ENCODE measurements around the gene RSPH1.

RSPH1 gene

GRCh38 chr21:42446531-42446930 lies 49.5 kb downstream of the RSPH1 start:
- no peaks in the 10 kb centered on the region for H4K20me1 ChIP-seq (ENCODE audit: insufficient read depth, low read length, poor library complexity, severe bottlenecking)
- H3K4me1 ChIP-seq (ENCODE audit: insufficient read depth, low read length, poor library complexity, severe bottlenecking), result peaks cover 42% of the 10 kb centered on the region
- no peak overlapping the region for H3K4me2 ChIP-seq (ENCODE audit: low read depth, low read length, poor library complexity, severe bottlenecking)
- no peak for TF ChIP-seq CTCF (conservative IDR thresholded peaks at IDR 0.05; ENCODE audit: low read length)
- no peaks in the 10 kb centered on the region for H3K9me2 ChIP-seq (replicated peaks; ENCODE audit: low read depth, low read length)
- H3K9me3 ChIP-seq (ENCODE audit: insufficient read depth, low read depth, low read length), result no peaks in the 10 kb centered on the region
- no peaks in the 10 kb centered on the region for H3K27me3 ChIP-seq (ENCODE audit: insufficient read depth, low read length, poor library complexity, severe bottlenecking)
- H3F3A ChIP-seq (ENCODE audit: low read depth), result no peaks in the 10 kb centered on the region
- peaks cover 12% of the 10 kb centered on the region; the same call in 1 of the 2 replicates for H3K79me2 ChIP-seq (ENCODE audit: insufficient read depth, low read length)
- no peaks in the 10 kb centered on the region; the same call in 1 of the 2 replicates for H3K36me3 ChIP-seq (ENCODE audit: insufficient read depth, low read length)
- no peak overlapping the region for H3K9ac ChIP-seq (ENCODE audit: low read depth, low read length, poor library complexity, severe bottlenecking)
- no peak overlapping the region for H2AFZ ChIP-seq (ENCODE audit: low read length)
- H3K4me3 ChIP-seq (ENCODE audit: low read length, poor library complexity, severe bottlenecking), result no peak overlapping the region

GRCh38 chr21:42445311-42445710 lies 50.7 kb downstream of the RSPH1 start:
- Histone ChIP-seq H3K4me3 (ENCODE audit: low read length, poor library complexity, severe bottlenecking) (no peak overlapping the region), H3K4me1 (ENCODE audit: insufficient read depth, low read length, poor library complexity, severe bottlenecking) (peaks cover 31% of the 10 kb centered on the region), H3F3A (ENCODE audit: low read depth) (no peaks in the 10 kb centered on the region), H3K9me3 (ENCODE audit: insufficient read depth, low read depth, low read length) (no peaks in the 10 kb centered on the region), H4K20me1 (ENCODE audit: insufficient read depth, low read length, poor library complexity, severe bottlenecking) (no peaks in the 10 kb centered on the region), H3K36me3 (ENCODE audit: insufficient read depth, low read length) (no peaks in the 10 kb centered on the region; the same call in 1 of the 2 replicates), H3K79me2 (ENCODE audit: insufficient read depth, low read length) (no peaks in the 10 kb centered on the region), H2AFZ (ENCODE audit: low read length) (no peak overlapping the region), H3K9ac (ENCODE audit: low read depth, low read length, poor library complexity, severe bottlenecking) (no peak overlapping the region), H3K9me2 (replicated peaks; ENCODE audit: low read depth, low read length) (no peaks in the 10 kb centered on the region), H3K4me2 (ENCODE audit: low read depth, low read length, poor library complexity, severe bottlenecking) (no peak overlapping the region), H3K27me3 (ENCODE audit: insufficient read depth, low read length, poor library complexity, severe bottlenecking) (no peaks in the 10 kb centered on the region)
- no peak for TF ChIP-seq EZH2phosphoT487 (IDR thresholded peaks at IDR 0.05; ENCODE audit: borderline replicate concordance)
- TF ChIP-seq CTCF (conservative IDR thresholded peaks at IDR 0.05; ENCODE audit: low read length), result no peak

GRCh38 chr21:42444745-42445059 lies 51.3 kb downstream of the RSPH1 start:
- Histone ChIP-seq H3K36me3 (ENCODE audit: insufficient read depth, low read length) (no peaks in the 10 kb centered on the region; the same call in 1 of the 2 replicates), H3K79me2 (ENCODE audit: insufficient read depth, low read length) (no peaks in the 10 kb centered on the region), H3K9me2 (replicated peaks; ENCODE audit: low read depth, low read length) (no peaks in the 10 kb centered on the region), H3K4me3 (ENCODE audit: low read length, poor library complexity, severe bottlenecking) (no peak overlapping the region), H4K20me1 (ENCODE audit: insufficient read depth, low read length, poor library complexity, severe bottlenecking) (no peaks in the 10 kb centered on the region), H3K9ac (ENCODE audit: low read depth, low read length, poor library complexity, severe bottlenecking) (no peak overlapping the region), H3F3A (ENCODE audit: low read depth) (no peaks in the 10 kb centered on the region), H3K4me1 (ENCODE audit: insufficient read depth, low read length, poor library complexity, severe bottlenecking) (peaks cover 26% of the 10 kb centered on the region), H3K9me3 (ENCODE audit: insufficient read depth, low read depth, low read length) (no peaks in the 10 kb centered on the region), H2AFZ (ENCODE audit: low read length) (no peak overlapping the region), H3K27me3 (ENCODE audit: insufficient read depth, low read length, poor library complexity, severe bottlenecking) (no peaks in the 10 kb centered on the region), H3K4me2 (ENCODE audit: low read depth, low read length, poor library complexity, severe bottlenecking) (no peak overlapping the region)
- TF ChIP-seq CTCF (conservative IDR thresholded peaks at IDR 0.05; ENCODE audit: low read length) (no peak), EZH2phosphoT487 (IDR thresholded peaks at IDR 0.05; ENCODE audit: borderline replicate concordance) (no peak)
